Caco-2 (cell line): ENCODE measurements around the gene REC8. TPM values are rescaled to one million over a fixed set of nuclear protein-coding genes. Genes with fewer than 3 reads are reported as not detected.

Experiments used
- Bru-seq: library from RNA; stranded (reverse); fragments of 400-500 nt; gene quantifications from one replicate; lab custom pipeline; 2021; lab: Mats Ljungman, UMichigan
- BruChase-seq, 2 experiments: library from RNA; stranded (reverse); fragments of 400-500 nt; gene quantifications; one replicate each; lab custom pipeline; 2021; lab: Mats Ljungman, UMichigan
- BruUV-seq: library from RNA; stranded (reverse); fragments of 400-500 nt; replicated peaks from 2 replicates; lab custom pipeline; 2021; lab: Mats Ljungman, UMichigan
- CTCF ChIA-PET: fragments of 300-600 bp; sonication (Branson Sonifier 250); formaldehyde crosslinking; loops from one replicate; lab custom pipeline; 2022; ENCODE audit warnings: antibody characterized with exemption; lab: Charles Lee
- POLR2A ChIA-PET: fragments of 300-600 bp; sonication (Branson Sonifier 250); formaldehyde crosslinking; loops from one replicate; lab custom pipeline; 2022; ENCODE audit warnings: antibody characterized with exemption; lab: Charles Lee
- DNase-seq, 2 experiments: peaks; one replicate each; pipeline versions ENCODE4 v3.0.0 to v3.0.0-alpha.2; 2020 to 2022
- H3K27me3 ChIP-seq: replicated peaks from 2 replicates; pipeline ENCODE4 v1.6.0; 2011; ENCODE audit warnings: low read length; ENCODE audit not compliant: control insufficient read depth, insufficient read depth
- H3K36me3 ChIP-seq: 2 replicates; pipeline ENCODE4 v1.5.1; 2011; ENCODE audit warnings: low read length; ENCODE audit not compliant: control insufficient read depth, insufficient read depth
- H3K4me1 ChIP-seq: fragments of 250-450 bp; sonication (Bioruptor Pico); 2 replicates; pipeline ENCODE4 v1.5.1; 2020; ENCODE audit warnings: mild to moderate bottlenecking
- H3K4me3 ChIP-seq: 2 replicates; pipeline ENCODE4 v1.5.1; 2011; ENCODE audit warnings: low read depth, mild to moderate bottlenecking, control low read depth, low read length
- H3K9me3 ChIP-seq: fragments of 250-450 bp; sonication (Bioruptor Pico); 2 replicates; pipeline ENCODE4 v1.5.1; 2020; ENCODE audit warnings: mild to moderate bottlenecking, moderate library complexity
- H3K27ac Mint-ChIP-seq: one replicate; pipeline ENCODE4 v1.8.0; 2022; ENCODE audit warnings: mixed read lengths; ENCODE audit not compliant: unreplicated experiment
- H3K27me3 Mint-ChIP-seq: one replicate; pipeline ENCODE4 v1.8.0; 2022; ENCODE audit warnings: mixed read lengths; ENCODE audit not compliant: insufficient read depth, unreplicated experiment
- H3K36me3 Mint-ChIP-seq: one replicate; pipeline ENCODE4 v1.8.0; 2022; ENCODE audit warnings: mild to moderate bottlenecking, mixed read lengths; ENCODE audit not compliant: insufficient read depth, unreplicated experiment
- H3K4me1 Mint-ChIP-seq: one replicate; pipeline ENCODE4 v1.8.0; 2022; ENCODE audit warnings: low read depth, mixed read lengths; ENCODE audit not compliant: unreplicated experiment
- H3K4me3 Mint-ChIP-seq: one replicate; pipeline ENCODE4 v1.8.0; 2022; ENCODE audit warnings: mild to moderate bottlenecking, moderate library complexity, mixed read lengths; ENCODE audit not compliant: unreplicated experiment
- H3K9me3 Mint-ChIP-seq: one replicate; pipeline ENCODE4 v1.8.0; 2022; ENCODE audit warnings: mixed read lengths; ENCODE audit not compliant: unreplicated experiment
- intact Hi-C: fragments of 100-400 bp; cut with micrococcal nuclease; formaldehyde crosslinking; loops from one replicate; pipeline ENCODE4 v1.10.0; 2022; ENCODE audit not compliant: unreplicated experiment
- long read RNA-seq: library from polyadenylated mRNA; stranded (forward); transcript quantifications from one replicate; pipeline ENCODE4 v2.0.0, GENCODE V29; 2022
- total RNA-seq: library from RNA; stranded (reverse); gene quantifications from 2 replicates; pipeline ENCODE4 v1.2.3, GENCODE V29; 2022
- TF ChIP-seq, protein P1 (sequence below), 2 experiments: fragments of 200-600 bp in 1 of 2; IDR thresholded peaks; 1 replicate in 1 of 2; 2 replicates in 1 of 2; pipeline versions ENCODE4 v1.5.1 to v1.8.0; 2011 to 2022; ENCODE audit warnings: antibody characterized with exemption in 1 of 2, control low read depth in 1 of 2, inconsistent platforms in 1 of 2, low read depth in 1 of 2, low read length in 1 of 2, mild to moderate bottlenecking in 1 of 2, moderate library complexity in 1 of 2; ENCODE audit not compliant: insufficient read depth in 1 of 2, severe bottlenecking in 1 of 2, unreplicated experiment in 1 of 2

The REC8 gene
- 8.4 and 10.6 TPM in 2 replicates for total RNA-seq
- Bru-seq, nascent RNA, result percentile 51 among the genes with signal in this experiment
- BruChase-seq, experiment 1, labeled RNA remaining after a 2-hour chase, result percentile 53 among the genes with signal in this experiment
- BruChase-seq, experiment 2, labeled RNA remaining after a 6-hour chase, result percentile 46 among the genes with signal in this experiment
- long read RNA-seq, partial matches to known transcripts, result 0 of 1 reads
- long read RNA-seq, other reads (novel, unspliced or antisense), result 0 of 1 reads

- CTCF ChIA-PET, result no interaction called here
- Mint-ChIP-seq H3K27ac (no peak within 1 kb of the TSS), H3K9me3 (no peaks in the 10 kb centered on the region), H3K27me3 (no peaks in the 10 kb centered on the region), H3K4me1 (no peaks in the 10 kb centered on the region), H3K4me3 (no peak within 1 kb of the TSS), H3K36me3 (peaks cover 11% of the 10 kb centered on the region)
- TF ChIP-seq, protein P1, sequence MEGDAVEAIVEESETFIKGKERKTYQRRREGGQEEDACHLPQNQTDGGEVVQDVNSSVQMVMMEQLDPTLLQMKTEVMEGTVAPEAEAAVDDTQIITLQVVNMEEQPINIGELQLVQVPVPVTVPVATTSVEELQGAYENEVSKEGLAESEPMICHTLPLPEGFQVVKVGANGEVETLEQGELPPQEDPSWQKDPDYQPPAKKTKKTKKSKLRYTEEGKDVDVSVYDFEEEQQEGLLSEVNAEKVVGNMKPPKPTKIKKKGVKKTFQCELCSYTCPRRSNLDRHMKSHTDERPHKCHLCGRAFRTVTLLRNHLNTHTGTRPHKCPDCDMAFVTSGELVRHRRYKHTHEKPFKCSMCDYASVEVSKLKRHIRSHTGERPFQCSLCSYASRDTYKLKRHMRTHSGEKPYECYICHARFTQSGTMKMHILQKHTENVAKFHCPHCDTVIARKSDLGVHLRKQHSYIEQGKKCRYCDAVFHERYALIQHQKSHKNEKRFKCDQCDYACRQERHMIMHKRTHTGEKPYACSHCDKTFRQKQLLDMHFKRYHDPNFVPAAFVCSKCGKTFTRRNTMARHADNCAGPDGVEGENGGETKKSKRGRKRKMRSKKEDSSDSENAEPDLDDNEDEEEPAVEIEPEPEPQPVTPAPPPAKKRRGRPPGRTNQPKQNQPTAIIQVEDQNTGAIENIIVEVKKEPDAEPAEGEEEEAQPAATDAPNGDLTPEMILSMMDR (IDR thresholded peaks at IDR 0.05; ENCODE audit: insufficient read depth in 1 of 2, low read depth in 1 of 2, low read length in 1 of 2, severe bottlenecking in 1 of 2, unreplicated experiment in 1 of 2), result no peak
- H3K36me3 ChIP-seq, result peaks cover 2% of the 10 kb centered on the region
- no TSS peak for BruUV-seq
- H3K4me3 ChIP-seq, result no peak within 1 kb of the TSS
- intact Hi-C loops, result no loop called here
- H3K9me3 ChIP-seq, result no peaks in the 10 kb centered on the region
- no peaks in the 10 kb centered on the region for H3K27me3 ChIP-seq
- H3K4me1 ChIP-seq, result no peaks in the 10 kb centered on the region
- no peak for DNase-seq
- POLR2A ChIA-PET, result interaction anchor here (0.7 kb wide), 1 partner anchor 81 kb away, joined by 7 read pairs; no protein-coding TSS in a partner anchor
Measured at GRCh38 chr14:24171422-24172260, at the start of gene REC8. TSS of gene REC8 (plus strand) at chr14:24172080. CDS start at chr14:24172553, 473 bp downstream.

DNA sequence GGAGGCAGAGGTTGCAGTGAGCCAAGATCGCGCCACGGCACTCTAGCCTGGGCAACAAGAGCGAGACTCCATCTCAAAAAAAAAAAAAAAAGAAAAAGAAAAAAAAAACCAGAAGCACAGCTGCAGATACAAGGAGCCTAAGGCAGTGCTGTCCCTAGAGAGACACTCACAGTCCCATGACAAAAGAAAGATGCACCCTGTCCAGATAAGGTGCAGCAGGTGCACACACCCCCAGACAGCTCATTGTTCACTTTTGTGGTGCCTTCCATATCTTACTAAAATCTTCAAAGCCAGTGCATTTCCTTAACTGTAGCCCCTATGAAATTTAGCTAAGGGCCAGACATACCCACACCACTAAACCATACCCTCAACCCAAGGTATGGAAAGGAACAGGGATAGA is 49.5 kb upstream of the REC8 start:
- CTCF ChIA-PET, result no interaction called here
- Mint-ChIP-seq H3K36me3 (peaks cover 14% of the 10 kb centered on the region), H3K27ac (no peak overlapping the region), H3K9me3 (no peaks in the 10 kb centered on the region), H3K4me3 (no peak overlapping the region), H3K27me3 (no peaks in the 10 kb centered on the region), H3K4me1 (no peaks in the 10 kb centered on the region)
- intact Hi-C loops, result no loop called here
- no TSS peak for BruUV-seq
- Histone ChIP-seq H3K4me1 (no peaks in the 10 kb centered on the region), H3K36me3 (peaks cover 6% of the 10 kb centered on the region), H3K9me3 (no peaks in the 10 kb centered on the region), H3K4me3 (no peak overlapping the region), H3K27me3 (no peaks in the 10 kb centered on the region)
- DNase-seq, result no peak
- POLR2A ChIA-PET, result no interaction called here
- TF ChIP-seq, protein P1 (IDR thresholded peaks at IDR 0.05; ENCODE audit: insufficient read depth in 1 of 2, low read depth in 1 of 2, low read length in 1 of 2, severe bottlenecking in 1 of 2, unreplicated experiment in 1 of 2), result no peak

- Histone ChIP-seq H3K27me3 (no peaks in the 10 kb centered on the region), H3K9me3 (no peaks in the 10 kb centered on the region), H3K4me1 (no peaks in the 10 kb centered on the region), H3K4me3 (no peak overlapping the region), H3K36me3 (peaks cover 6% of the 10 kb centered on the region)
- intact Hi-C loops, result no loop called here
- Mint-ChIP-seq H3K27me3 (no peaks in the 10 kb centered on the region), H3K36me3 (peaks cover 14% of the 10 kb centered on the region), H3K4me3 (no peak overlapping the region), H3K27ac (no peak overlapping the region), H3K4me1 (no peaks in the 10 kb centered on the region), H3K9me3 (no peaks in the 10 kb centered on the region)
- CTCF ChIA-PET, result no interaction called here
- TF ChIP-seq, protein P1 (IDR thresholded peaks at IDR 0.05; ENCODE audit: insufficient read depth in 1 of 2, low read depth in 1 of 2, low read length in 1 of 2, severe bottlenecking in 1 of 2, unreplicated experiment in 1 of 2), result no peak
- no peak for DNase-seq
- BruUV-seq, result no TSS peak
- POLR2A ChIA-PET, result no interaction called here
Measured at GRCh38 chr14:24122898-24123297, 49.0 kb upstream of the REC8 start.
